Muscle of leg (tissue), 11 donors: ENCODE results near the gene ADI1. TPM values are rescaled to one million over a fixed set of nuclear protein-coding genes. Genes with fewer than 3 reads are reported as not detected.
A peak's percentile ranks its signal among the peaks of the same experiment; 100 is the strongest.

Experiments used
- DNase-seq: peaks from one replicate; pipeline ENCODE4 v3.0.0; 2013
- H3K27ac ChIP-seq: one replicate; pipeline ENCODE4 v1.5.1; 2013; ENCODE audit warnings: mild to moderate bottlenecking, low read length, control low read depth
- H3K27me3 ChIP-seq: one replicate; pipeline ENCODE4 v1.6.1; 2013; ENCODE audit warnings: low read length; ENCODE audit not compliant: control insufficient read depth, insufficient read depth
- H3K36me3 ChIP-seq: one replicate; pipeline ENCODE4 v1.6.1; 2013; ENCODE audit warnings: low read length; ENCODE audit not compliant: control insufficient read depth, insufficient read depth
- H3K4me1 ChIP-seq: one replicate; pipeline ENCODE4 v1.6.1; 2013; ENCODE audit warnings: low read length; ENCODE audit not compliant: control insufficient read depth, insufficient read depth
- H3K4me3 ChIP-seq: one replicate; pipeline ENCODE4 v1.5.1; 2013; ENCODE audit warnings: low read length, control low read depth
- H3K9me3 ChIP-seq: replicated peaks from 2 replicates; pipeline ENCODE4 v1.6.1; 2013; ENCODE audit warnings: low read depth, low read length; ENCODE audit not compliant: control insufficient read depth
- WGBS: methylation state at CpG from one replicate; pipeline ENCODE4 v1.1.5; 2013; ENCODE audit warnings: missing lambda C conversion rate; ENCODE audit not compliant: insufficient coverage; 5-methylcytosine and 5-hydroxymethylcytosine counted together
- polyA plus RNA-seq, 8 donors: library from polyadenylated mRNA; unstranded; fragments of 120-200 nt; gene quantifications; one replicate each; pipeline versions ENCODE4 v1.2.1 to v1.2.3, GENCODE V29; 2013; ENCODE audit warnings: inconsistent platforms in 1 of 8, low replicate concordance in 1 of 8; ENCODE audit not compliant: insufficient read length in 8 of 8, insufficient read depth in 1 of 8
- total RNA-seq: library from RNA; stranded (reverse); fragments of 120-200 nt; gene quantifications from one replicate; pipeline ENCODE4 v1.2.4, GENCODE V29; 2013

The ADI1 gene
- total and polyA plus RNA-seq, 9 donors = 48.5 to 66.1 (median 56.3) TPM

GRCh38 chr2:3533836-3534235, 14.5 kb upstream of the ADI1 start:
- no peak overlapping the region for H3K4me3 ChIP-seq
- H3K27ac ChIP-seq = no peak overlapping the region
- H3K27me3 ChIP-seq = no peaks in the 10 kb centered on the region

DNA sequence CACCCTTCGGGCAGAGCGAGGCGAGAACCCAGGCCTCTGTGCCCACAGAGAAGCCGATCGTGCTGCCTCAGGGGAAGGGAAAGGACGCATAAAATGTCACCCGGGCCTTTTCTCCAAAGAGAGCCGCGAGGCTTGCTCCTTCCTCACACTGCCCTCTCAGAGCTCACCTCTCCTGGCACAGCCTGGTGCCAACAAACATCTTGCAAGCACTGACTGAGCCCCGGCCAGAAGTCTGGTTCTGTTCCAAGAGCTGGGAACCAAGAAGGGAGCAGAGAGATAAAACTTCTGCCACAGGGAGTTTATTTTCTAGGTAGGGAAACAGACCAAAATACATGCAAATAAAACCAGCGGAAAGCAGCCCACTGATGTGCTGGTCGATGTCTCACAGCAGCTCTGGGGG, 13.6 kb upstream of the ADI1 start:
- H3K36me3 ChIP-seq = peaks cover 16% of the 10 kb centered on the region
- H3K4me1 ChIP-seq = peaks cover 16% of the 10 kb centered on the region
- H3K9me3 ChIP-seq = no peaks in the 10 kb centered on the region
- 92% methylated on average over 7 of the region's 12 CpGs for WGBS
- no peak for DNase-seq
- H3K27me3 ChIP-seq = no peaks in the 10 kb centered on the region
- H3K27ac ChIP-seq = no peak overlapping the region
- no peak overlapping the region for H3K4me3 ChIP-seq

More at GRCh38 chr2:3533836-3534235, 14.5 kb upstream of the ADI1 start:
- WGBS = 96% methylated on average over 5 of the region's 6 CpGs
- Histone ChIP-seq H3K9me3 (no peaks in the 10 kb centered on the region), H3K36me3 (peaks cover 16% of the 10 kb centered on the region), H3K4me1 (peaks cover 16% of the 10 kb centered on the region)
- DNase-seq = no peak

GRCh38 chr2:3529316-3530025, 10.1 kb upstream of the ADI1 start:
- no peaks in the 10 kb centered on the region for H3K27me3 ChIP-seq
- no peaks in the 10 kb centered on the region for H3K9me3 ChIP-seq
- H3K4me3 ChIP-seq = no peak overlapping the region
- 92% methylated on average over 10 of the region's 24 CpGs for WGBS
- DNase-seq = no peak
- peaks cover 8% of the 10 kb centered on the region for H3K4me1 ChIP-seq
- H3K36me3 ChIP-seq = peaks cover 14% of the 10 kb centered on the region
- H3K27ac ChIP-seq = no peak overlapping the region

- no peak for DNase-seq
- no peak overlapping the region for H3K27ac ChIP-seq
- H3K4me3 ChIP-seq = no peak overlapping the region
- H3K9me3 ChIP-seq = no peaks in the 10 kb centered on the region
- H3K4me1 ChIP-seq = peaks cover 8% of the 10 kb centered on the region
- peaks cover 6% of the 10 kb centered on the region for H3K36me3 ChIP-seq
- H3K27me3 ChIP-seq = no peaks in the 10 kb centered on the region
- 80% methylated on average over 39 of the region's 40 CpGs for WGBS
Observed at GRCh38 chr2:3527886-3528785, 8.8 kb upstream of the ADI1 start.

GRCh38 chr2:3526871-3527270, 7.5 kb upstream of the ADI1 start:
- WGBS = 82% methylated on average over 15 of the region's 22 CpGs

GRCh38 chr2:3523551-3524041, 4.3 kb upstream of the ADI1 start:
- Histone ChIP-seq H3K9me3 (no peaks in the 10 kb centered on the region), H3K36me3 (no peaks in the 10 kb centered on the region), H3K4me3 (no peak overlapping the region), H3K27me3 (no peaks in the 10 kb centered on the region), H3K27ac (no peak overlapping the region), H3K4me1 (peaks cover 22% of the 10 kb centered on the region)
- no peak for DNase-seq
- WGBS = 80% methylated on average over 2 of the region's 4 CpGs

More at GRCh38 chr2:3526871-3527270, 7.5 kb upstream of the ADI1 start:
- no peaks in the 10 kb centered on the region for H3K9me3 ChIP-seq
- peaks cover 8% of the 10 kb centered on the region for H3K4me1 ChIP-seq
- no peak overlapping the region for H3K4me3 ChIP-seq
- no peaks in the 10 kb centered on the region for H3K36me3 ChIP-seq
- no peak overlapping the region for H3K27ac ChIP-seq
- DNase-seq = no peak
- H3K27me3 ChIP-seq = no peaks in the 10 kb centered on the region

DNA sequence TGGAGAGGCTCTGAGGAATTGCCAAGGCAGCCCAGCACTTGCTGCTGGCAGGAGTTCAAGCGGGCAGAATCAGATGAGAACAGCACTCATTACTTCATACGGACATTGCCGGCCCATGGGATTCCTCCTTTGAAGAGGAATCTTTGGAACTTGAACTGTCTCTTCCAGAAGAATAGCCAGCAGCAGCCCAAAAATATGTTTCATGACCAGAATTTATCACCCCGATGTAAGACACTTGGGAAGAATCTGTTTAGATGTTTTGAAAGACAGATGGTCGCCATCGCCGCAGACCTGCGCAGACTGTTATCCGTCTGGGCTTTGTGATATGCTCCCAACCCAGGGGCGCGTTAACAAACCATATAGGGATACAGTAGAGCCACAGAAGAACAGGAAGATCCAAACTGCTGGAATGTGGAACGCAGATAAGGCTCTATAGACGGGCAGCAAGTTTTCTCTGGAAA, 3.7 kb upstream of the ADI1 start:
- no peak overlapping the region for H3K4me3 ChIP-seq
- 82% methylated on average over 8 of the region's 13 CpGs for WGBS
- no peak overlapping the region for H3K27ac ChIP-seq
- H3K36me3 ChIP-seq = no peaks in the 10 kb centered on the region
- peaks cover 26% of the 10 kb centered on the region for H3K4me1 ChIP-seq
- H3K9me3 ChIP-seq = no peaks in the 10 kb centered on the region
- no peaks in the 10 kb centered on the region for H3K27me3 ChIP-seq
- DNase-seq = no peak

GRCh38 chr2:3520591-3520990, 1.3 kb upstream of the ADI1 start:
- Histone ChIP-seq H3K36me3 (no peaks in the 10 kb centered on the region), H3K27me3 (no peaks in the 10 kb centered on the region), H3K4me3 (no peak overlapping the region), H3K27ac (no peak overlapping the region), H3K4me1 (peaks cover 26% of the 10 kb centered on the region), H3K9me3 (no peaks in the 10 kb centered on the region)
- 84% methylated on average over 6 of the region's 6 CpGs for WGBS
- DNase-seq = no peak

DNA sequence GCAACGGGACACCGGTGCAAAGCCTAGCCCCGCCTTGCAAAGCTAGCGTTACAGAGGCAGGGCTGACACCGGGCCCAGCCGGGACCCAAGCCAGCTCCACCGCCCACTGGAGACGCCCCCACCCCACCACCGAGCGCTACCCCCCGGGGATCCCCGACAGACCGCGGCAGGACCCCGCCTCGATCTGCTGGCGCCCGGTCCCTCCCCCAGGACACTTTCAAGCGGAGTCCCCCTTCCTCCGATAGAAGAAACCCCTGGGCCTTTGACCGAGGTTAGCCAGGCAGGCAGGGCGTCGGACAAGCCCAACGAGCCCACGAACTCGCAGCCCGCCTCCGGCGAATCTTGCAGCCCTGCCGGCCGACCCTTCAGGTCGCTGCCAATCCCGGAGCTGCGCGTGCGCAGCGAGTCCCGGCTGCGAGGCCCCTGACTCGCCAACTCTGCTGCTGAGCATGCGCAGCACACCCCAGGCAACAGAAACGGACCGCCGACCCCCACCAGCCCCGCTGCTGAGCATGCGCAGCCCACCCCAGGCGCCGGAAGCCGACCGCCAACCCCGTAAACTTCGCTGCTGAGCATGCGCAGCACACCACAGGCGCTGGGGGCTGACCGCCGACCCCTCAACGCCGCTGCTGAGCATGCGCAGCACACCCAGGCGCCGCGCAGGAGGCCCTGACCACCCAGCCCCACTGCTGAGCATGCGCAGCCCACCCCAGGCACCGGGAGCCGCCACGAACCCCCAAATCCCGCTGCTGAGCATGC, 656 bp downstream of the ADI1 start:
- peak overlapping the region; percentile 84 for H3K4me3 ChIP-seq
- H3K9me3 ChIP-seq = no peaks in the 10 kb centered on the region
- WGBS = under 1% methylated on average over 67 of the region's 67 CpGs
- no peaks in the 10 kb centered on the region for H3K36me3 ChIP-seq
- no peaks in the 10 kb centered on the region for H3K27me3 ChIP-seq
- H3K27ac ChIP-seq = peak overlapping the region; percentile 97
- peak; percentile 99 for DNase-seq
- peaks cover 18% of the 10 kb centered on the region for H3K4me1 ChIP-seq
